HepG2 (cell line): ENCODE data around the gene GPR156. TPM values are rescaled to one million over a fixed set of nuclear protein-coding genes. Genes with fewer than 3 reads are reported as not detected.

Source experiments
- ATAC-seq: fragments of 200-7000 bp; cut with Tn5 transposase; 3 replicates; pipeline ENCODE4 v1.9.1; 2020; ENCODE audit warnings: mild to moderate bottlenecking, moderate library complexity
- BruUV-seq: library from RNA; stranded (reverse); fragments of 400-500 nt; replicated peaks from 2 replicates; lab custom pipeline; 2021; lab: Mats Ljungman, UMichigan
- CTCF ChIA-PET: fragments of 300-600 bp; formaldehyde crosslinking; extraction: SDS; loops from one replicate; lab custom pipeline; 2021; ENCODE audit warnings: low total read pairs, inconsistent platforms, low intra/inter-chr PET ratio; lab: Yijun Ruan, JAX
- POLR2A ChIA-PET: fragments of 350-600 bp; sonication (Branson Sonifier 250); formaldehyde crosslinking; loops from one replicate; lab custom pipeline; 2020; ENCODE audit warnings: antibody characterized with exemption, inconsistent platforms; lab: Yijun Ruan, JAX
- DNase-seq: peaks from one replicate; pipeline ENCODE4 v3.0.0-alpha.2; 2015; ENCODE audit warnings: low spot score
- FAIRE-seq: peaks from 3 replicates; lab custom pipeline; 2011; peaks lifted over from hg19 to GRCh38; lab: Jason Lieb, UNC
- H2AFZ ChIP-seq: one replicate; pipeline ENCODE4 v1.6.1; 2011; ENCODE audit warnings: low read length, inconsistent platforms
- H3K27ac ChIP-seq: fragments of 300-600 bp; 3 replicates; pipeline ENCODE4 v1.8.0; 2011; ENCODE audit warnings: mixed run types, mild to moderate bottlenecking, mixed read lengths, low read length, inconsistent platforms; ENCODE audit not compliant: insufficient read depth; ENCODE audit errors: extremely low read length
- H3K27me3 ChIP-seq, 2 experiments: fragments of 200-600 bp in 1 of 2; 2 replicates in 1 of 2; 3 replicates in 1 of 2; pipeline versions ENCODE4 v1.6.0 to v1.8.0; 2011; ENCODE audit warnings: low read length in 2 of 2, mild to moderate bottlenecking in 2 of 2, moderate library complexity in 2 of 2, inconsistent platforms in 1 of 2; ENCODE audit not compliant: insufficient read depth in 2 of 2, control insufficient read depth in 1 of 2
- H3K36me3 ChIP-seq, 2 experiments: fragments of 200-600 bp in 1 of 2; replicated peaks in 1 of 2; 2 replicates in 1 of 2; 3 replicates in 1 of 2; pipeline versions ENCODE4 v1.5.1 to v1.8.0; 2011; ENCODE audit warnings: low read length in 2 of 2, inconsistent platforms in 1 of 2; ENCODE audit not compliant: insufficient read depth in 2 of 2, control insufficient read depth in 1 of 2
- H3K4me1 ChIP-seq: 2 replicates; pipeline ENCODE4 v1.5.1; 2012; ENCODE audit warnings: low read length, inconsistent platforms; ENCODE audit not compliant: insufficient read depth
- H3K4me2 ChIP-seq: 2 replicates; pipeline ENCODE4 v1.6.0; 2011; ENCODE audit warnings: low read depth, low read length, inconsistent platforms
- H3K4me3 ChIP-seq, 3 experiments: fragments of 200-600 bp in 1 of 3; sonication (generic), shearing (Covaris generic) in 1 of 3; replicated peaks in 1 of 3; 2 replicates each; pipeline ENCODE4 v1.5.1; 2011 to 2016; ENCODE audit warnings: low read length in 3 of 3, inconsistent platforms in 2 of 3, low read depth in 2 of 3, mild to moderate bottlenecking in 2 of 3, control low read depth in 1 of 3, mixed read lengths in 1 of 3; ENCODE audit not compliant: insufficient read depth in 1 of 3
- H3K79me2 ChIP-seq: one replicate; pipeline ENCODE4 v1.6.1; 2011; ENCODE audit warnings: low read length, inconsistent platforms; ENCODE audit not compliant: insufficient read depth
- H3K9ac ChIP-seq: 2 replicates; pipeline ENCODE4 v1.6.0; 2011; ENCODE audit warnings: mild to moderate bottlenecking, low read depth, low read length, inconsistent platforms; ENCODE audit not compliant: insufficient read depth
- H3K9me3 ChIP-seq: 2 replicates; pipeline ENCODE4 v1.5.1; 2012; ENCODE audit warnings: mild to moderate bottlenecking, low read length
- H4K20me1 ChIP-seq: 2 replicates; pipeline ENCODE4 v1.6.0; 2011; ENCODE audit warnings: inconsistent platforms, mild to moderate bottlenecking, low read length, moderate library complexity; ENCODE audit not compliant: insufficient read depth
- AHR ChIP-seq: IDR thresholded peaks from 2 replicates; pipeline ENCODE4 v1.6.1; 2018; ENCODE audit warnings: missing genetic modification reagents, missing compliant biosample characterization
- CC2D1A ChIP-seq: sonication (generic); formaldehyde crosslinking; IDR thresholded peaks from 2 replicates; pipeline ENCODE4 v1.8.1; 2023; ENCODE audit warnings: mild to moderate bottlenecking, missing genetic modification reagents
- CHD4 ChIP-seq: fragments of 200-600 bp; sonication (generic); IDR thresholded peaks from 2 replicates; pipeline ENCODE4 v1.7.0; 2017; ENCODE audit warnings: mild to moderate bottlenecking, low read length, borderline replicate concordance
- FOXK2 ChIP-seq: fragments of 450-650 bp; IDR thresholded peaks from 2 replicates; pipeline ENCODE4 v1.6.1; 2016
- GLMP ChIP-seq: sonication (generic); formaldehyde crosslinking; IDR thresholded peaks from 2 replicates; pipeline ENCODE4 v1.9.0; 2021; ENCODE audit warnings: missing genetic modification reagents, mild to moderate bottlenecking, borderline replicate concordance
- NFATC3 ChIP-seq: sonication (generic); formaldehyde crosslinking; IDR thresholded peaks from 2 replicates; pipeline ENCODE4 v1.5.1; 2020; ENCODE audit warnings: mild to moderate bottlenecking, missing genetic modification reagents
- RNF2 ChIP-seq: fragments of 450-650 bp; conservative IDR thresholded peaks from 2 replicates; pipeline ENCODE4 v1.6.1; 2016; ENCODE audit warnings: low read depth
- RXRB ChIP-seq: IDR thresholded peaks from 2 replicates; pipeline ENCODE4 v1.6.1; 2016; ENCODE audit warnings: borderline replicate concordance, missing genetic modification reagents, missing compliant biosample characterization
- ZBTB33 ChIP-seq: sonication (generic); formaldehyde crosslinking; IDR thresholded peaks from 2 replicates; pipeline ENCODE4 v1.4.0; 2020; ENCODE audit warnings: missing genetic modification reagents
- ZMYM4 ChIP-seq: sonication (generic); formaldehyde crosslinking; IDR thresholded peaks from 2 replicates; pipeline ENCODE4 v1.8.1; 2023; ENCODE audit warnings: mild to moderate bottlenecking, missing genetic modification reagents
- ZNF34 ChIP-seq: sonication (generic); formaldehyde crosslinking; IDR thresholded peaks from 2 replicates; pipeline ENCODE4 v1.4.0; 2020; ENCODE audit warnings: mild to moderate bottlenecking, missing genetic modification reagents, borderline replicate concordance
- ZNF598 ChIP-seq: sonication (generic); formaldehyde crosslinking; IDR thresholded peaks from 2 replicates; pipeline ENCODE4 v1.5.1; 2020; ENCODE audit warnings: mild to moderate bottlenecking, missing genetic modification reagents, borderline replicate concordance
- ZNF660 ChIP-seq: sonication (generic); formaldehyde crosslinking; IDR thresholded peaks from 2 replicates; pipeline ENCODE4 v1.5.1; 2020; ENCODE audit warnings: mild to moderate bottlenecking, low read depth, missing genetic modification reagents, borderline replicate concordance
- ZSCAN5A ChIP-seq: sonication (generic); formaldehyde crosslinking; IDR thresholded peaks from 2 replicates; pipeline ENCODE4 v1.8.0; 2022; ENCODE audit warnings: mild to moderate bottlenecking, missing genetic modification reagents, borderline replicate concordance
- WGBS: methylation state at CpG from one replicate; pipeline ENCODE4 v1.1.6; 2017; ENCODE audit warnings: low lambda C conversion rate; 5-methylcytosine and 5-hydroxymethylcytosine counted together
- in situ Hi-C: cut with HindIII; loops from 2 replicates; pipeline ENCODE4 v1.10.0; 2017; ENCODE audit warnings: low pct_unique_long_range_greater_than_20kb; ENCODE audit not compliant: extremely low pct_ligation_motif_present
- intact Hi-C: fragments of 100-400 bp; cut with micrococcal nuclease; formaldehyde crosslinking; loops from one replicate; pipeline ENCODE4 v1.10.0; 2022; ENCODE audit not compliant: unreplicated experiment
- polyA plus RNA-seq, 8 experiments: library from polyadenylated mRNA; depleted of rRNA in 3 of 8; stranded (reverse) in 7 of 8; unstranded in 1 of 8; fragments of >200 nt; fragmentation: Illumina TruSeq in 4 of 8; extraction: Trizol in 4 of 8; gene quantifications; 2 replicates each; pipeline versions ENCODE4 v1.2.1 to v1.2.3, GENCODE V29; 2011 to 2016; ENCODE audit warnings: low read depth in 4 of 8, missing spikeins in 1 of 8, mixed read lengths in 1 of 8; ENCODE audit not compliant: insufficient read depth in 1 of 8
- total RNA-seq, 5 experiments: library from RNA; depleted of rRNA; stranded (reverse); fragments of >200 nt; fragmentation: Illumina TruSeq; extraction: Trizol; gene quantifications; 2 replicates each; pipeline ENCODE4 v1.2.3, GENCODE V29; 2016; ENCODE audit warnings: low read depth in 1 of 5
- TF ChIP-seq, protein P1 (sequence below): sonication (generic); formaldehyde crosslinking; IDR thresholded peaks from 2 replicates; pipeline ENCODE4 v1.8.0; 2022; ENCODE audit warnings: missing genetic modification reagents, mild to moderate bottlenecking, borderline replicate concordance

GPR156 gene
- total and polyA plus RNA-seq, 2 of the 13 experiments (the other 11 are each of a cell fraction or from before 2014, with no cell fraction given): not detected

- TF ChIP-seq ZSCAN5A (CRISPR knock-in tag) (no peak), FOXK2 (no peak), CC2D1A (CRISPR knock-in tag) (no peak), RNF2 (no peak), NFATC3 (CRISPR knock-in tag) (no peak)
These were observed 88.2 kb downstream of the GPR156 start (continued) for GRCh38 chr3:120196812-120197211.

- Histone ChIP-seq H2AFZ (no peak overlapping the region), H3K79me2 (no peaks in the 10 kb centered on the region), H3K27me3 (no peaks in the 10 kb centered on the region), H4K20me1 (no peaks in the 10 kb centered on the region), H3K4me2 (no peak overlapping the region), H3K4me1 (no peaks in the 10 kb centered on the region), H3K9ac (no peak overlapping the region), H3K9me3 (no peaks in the 10 kb centered on the region), H3K27ac (no peak overlapping the region), H3K36me3 (no peaks in the 10 kb centered on the region), H3K4me3 (no peak overlapping the region)
- no TSS peak for BruUV-seq
- ATAC-seq (no peak; the same call in 2 of the 3 replicates), DNase-seq (no peak), FAIRE-seq (no peak)
- POLR2A ChIA-PET: no interaction called here
- TF ChIP-seq, protein P1, sequence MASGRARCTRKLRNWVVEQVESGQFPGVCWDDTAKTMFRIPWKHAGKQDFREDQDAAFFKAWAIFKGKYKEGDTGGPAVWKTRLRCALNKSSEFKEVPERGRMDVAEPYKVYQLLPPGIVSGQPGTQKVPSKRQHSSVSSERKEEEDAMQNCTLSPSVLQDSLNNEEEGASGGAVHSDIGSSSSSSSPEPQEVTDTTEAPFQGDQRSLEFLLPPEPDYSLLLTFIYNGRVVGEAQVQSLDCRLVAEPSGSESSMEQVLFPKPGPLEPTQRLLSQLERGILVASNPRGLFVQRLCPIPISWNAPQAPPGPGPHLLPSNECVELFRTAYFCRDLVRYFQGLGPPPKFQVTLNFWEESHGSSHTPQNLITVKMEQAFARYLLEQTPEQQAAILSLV: no peak
- no peak for TF ChIP-seq AHR
- no peak for TF ChIP-seq ZMYM4
- no peak for TF ChIP-seq ZNF598 (CRISPR knock-in tag)
- TF ChIP-seq RXRB (CRISPR knock-in tag): no peak
- TF ChIP-seq CHD4: no peak
- TF ChIP-seq ZNF34 (CRISPR knock-in tag): no peak
- no peak for TF ChIP-seq GLMP
- no peak for TF ChIP-seq ZNF660 (CRISPR knock-in tag)
- TF ChIP-seq ZBTB33 (CRISPR knock-in tag): no peak
- intact Hi-C loops: loop anchor here (10.0 kb wide), 1 partner anchor 62 kb away; no protein-coding TSS in a partner anchor
- CTCF ChIA-PET: no interaction called here
- 40% methylated on average over 4 of the region's 4 CpGs for WGBS
- in situ Hi-C loops: no loop called here
These were observed 88.7 kb downstream of the GPR156 start for GRCh38 chr3:120196333-120196732.
